GM12878 (cell line): ENCODE results near the gene TGM2. TPM values are rescaled to one million over a fixed set of nuclear protein-coding genes. Genes with fewer than 3 reads are reported as not detected.
A peak's percentile ranks its signal among the peaks of the same experiment; 100 is the strongest.

ENCODE experiments used
- ATF7 ChIP-seq: fragments of 450-650 bp; IDR thresholded peaks from 2 replicates; pipeline ENCODE4 v1.6.1; 2016; ENCODE audit warnings: low read depth, mild to moderate bottlenecking
- CHD4 ChIP-seq: fragments of 200-600 bp; sonication (generic); IDR thresholded peaks from 2 replicates; pipeline ENCODE4 v1.6.1; 2016; ENCODE audit warnings: mild to moderate bottlenecking
- CTCF ChIP-seq, 3 experiments: IDR thresholded peaks in 2 of 3; conservative IDR thresholded peaks in 1 of 3; 2 replicates each; pipeline ENCODE4 v1.5.1; 2011; ENCODE audit warnings: low read depth in 3 of 3, low read length in 3 of 3, mild to moderate bottlenecking in 3 of 3, control low read depth in 2 of 3, moderate library complexity in 2 of 3, inconsistent platforms in 1 of 3, mixed read lengths in 1 of 3; ENCODE audit not compliant: control insufficient read depth in 2 of 3, insufficient read depth in 1 of 3; ENCODE audit errors: extremely low read depth in 1 of 3
- EGR1 ChIP-seq, 2 experiments: IDR thresholded peaks; 1 replicate in 1 of 2; 2 replicates in 1 of 2; pipeline ENCODE4 v1.6.1; 2011 to 2012; ENCODE audit warnings: low read depth in 2 of 2, low read length in 2 of 2, borderline replicate concordance in 1 of 2, mild to moderate bottlenecking in 1 of 2, moderate library complexity in 1 of 2
- ETV6 ChIP-seq, 2 experiments: fragments of 450-650 bp in 1 of 2; IDR thresholded peaks in 1 of 2; conservative IDR thresholded peaks in 1 of 2; 2 replicates each; pipeline ENCODE4 v1.6.1; 2014; ENCODE audit warnings: antibody characterized with exemption in 1 of 2, borderline replicate concordance in 1 of 2, low read depth in 1 of 2, mild to moderate bottlenecking in 1 of 2, moderate library complexity in 1 of 2
- FOS ChIP-seq: IDR thresholded peaks from 3 replicates; pipeline ENCODE4 v1.6.1; 2011; ENCODE audit warnings: borderline replicate concordance; ENCODE audit not compliant: insufficient read length; ENCODE audit errors: extremely low read depth
- JUNB ChIP-seq: IDR thresholded peaks from 2 replicates; pipeline ENCODE4 v1.6.1; 2016; ENCODE audit warnings: antibody characterized with exemption, mild to moderate bottlenecking
- KLF5 ChIP-seq: fragments of 450-650 bp; IDR thresholded peaks from 2 replicates; pipeline ENCODE4 v1.6.1; 2014; ENCODE audit warnings: mild to moderate bottlenecking; ENCODE audit not compliant: partially characterized antibody
- MYB ChIP-seq: fragments of 150-350 bp; IDR thresholded peaks from 2 replicates; pipeline ENCODE4 v1.6.1; 2014; ENCODE audit warnings: mild to moderate bottlenecking, low read depth, low read length, borderline replicate concordance
- MYC ChIP-seq: IDR thresholded peaks from 2 replicates; pipeline ENCODE4 v1.6.1; 2011; ENCODE audit warnings: mild to moderate bottlenecking, low read length, moderate library complexity, inconsistent platforms; ENCODE audit not compliant: insufficient read depth, insufficient replicate concordance, insufficient read length, severe bottlenecking
- NBN ChIP-seq: fragments of 450-650 bp; IDR thresholded peaks from 2 replicates; pipeline ENCODE4 v1.6.1; 2016
- NFIC ChIP-seq: IDR thresholded peaks from 2 replicates; pipeline ENCODE4 v1.6.1; 2012; ENCODE audit warnings: low read depth, mild to moderate bottlenecking, inconsistent platforms, low read length, moderate library complexity
- RB1 ChIP-seq: fragments of 450-650 bp; formaldehyde crosslinking; IDR thresholded peaks from 2 replicates; pipeline ENCODE4 v1.6.1; 2017; ENCODE audit warnings: mild to moderate bottlenecking, borderline replicate concordance
- SPI1 ChIP-seq: IDR thresholded peaks from 2 replicates; pipeline ENCODE4 v1.6.1; 2011; ENCODE audit warnings: low read depth, mild to moderate bottlenecking, low read length, moderate library complexity, borderline replicate concordance; ENCODE audit not compliant: insufficient read depth
- SREBF2 ChIP-seq: IDR thresholded peaks from 2 replicates; pipeline ENCODE4 v1.6.1; 2012; ENCODE audit warnings: mild to moderate bottlenecking, low read length
- TBL1XR1 ChIP-seq: IDR thresholded peaks from 2 replicates; pipeline ENCODE4 v1.6.1; 2012; ENCODE audit warnings: low read depth, low read length, improper control_type of control experiment
- WRNIP1 ChIP-seq: IDR thresholded peaks from 2 replicates; pipeline ENCODE4 v1.6.1; 2011; ENCODE audit warnings: low read depth, low read length, improper control_type of control experiment, borderline replicate concordance
- YBX1 ChIP-seq: fragments of 450-650 bp; IDR thresholded peaks from 2 replicates; pipeline ENCODE4 v1.6.1; 2016; ENCODE audit warnings: antibody characterized with exemption
- ZNF207 ChIP-seq: fragments of 450-650 bp; IDR thresholded peaks from 2 replicates; pipeline ENCODE4 v1.6.1; 2014; ENCODE audit warnings: antibody characterized with exemption, mild to moderate bottlenecking, borderline replicate concordance
- polyA plus RNA-seq, 11 experiments: library from polyadenylated mRNA; depleted of rRNA in 4 of 11; unstranded in 6 of 11; stranded (reverse) in 5 of 11; fragments of >200 nt; fragmentation: Nextera tagmentation in 4 of 11; fragmentation: Illumina TruSeq in 1 of 11; extraction: Ambion mirVana in 4 of 11; extraction: Trizol in 1 of 11; gene quantifications; 1 replicate in 1 of 11; 2 replicates in 10 of 11; pipeline versions ENCODE4 v1.2.1 to v1.2.3, GENCODE V29; 2011 to 2016; ENCODE audit warnings: inconsistent platforms in 2 of 11, missing spikeins in 2 of 11, low read depth in 1 of 11
- total RNA-seq, 4 experiments: library from RNA; depleted of rRNA in 3 of 4; stranded (reverse); fragments of >200 nt in 3 of 4; fragmentation: Illumina TruSeq in 1 of 4; extraction: Trizol in 1 of 4; gene quantifications; 2 replicates each; pipeline versions ENCODE4 v1.2.1 to v1.2.3, GENCODE V29; 2013 to 2021
- TF ChIP-seq, protein P1 (sequence below): fragments of 150-350 bp; IDR thresholded peaks from 2 replicates; pipeline ENCODE4 v1.6.1; 2016; ENCODE audit warnings: low read depth, low read length
- TF ChIP-seq, protein P2 (sequence below): fragments of 450-650 bp; IDR thresholded peaks from 2 replicates; pipeline ENCODE4 v1.6.1; 2014; ENCODE audit warnings: mild to moderate bottlenecking
- TF ChIP-seq, protein P3 (sequence below): fragments of 450-650 bp; IDR thresholded peaks from 2 replicates; pipeline ENCODE4 v1.6.1; 2017; ENCODE audit warnings: antibody characterized with exemption, mild to moderate bottlenecking, moderate library complexity

Gene TGM2
- total and polyA plus RNA-seq, 10 of the 15 experiments (the other 5 are each of a cell fraction or from before 2014, with no cell fraction given) = 0.11 to 1.9 (median 0.51) TPM

DNA sequence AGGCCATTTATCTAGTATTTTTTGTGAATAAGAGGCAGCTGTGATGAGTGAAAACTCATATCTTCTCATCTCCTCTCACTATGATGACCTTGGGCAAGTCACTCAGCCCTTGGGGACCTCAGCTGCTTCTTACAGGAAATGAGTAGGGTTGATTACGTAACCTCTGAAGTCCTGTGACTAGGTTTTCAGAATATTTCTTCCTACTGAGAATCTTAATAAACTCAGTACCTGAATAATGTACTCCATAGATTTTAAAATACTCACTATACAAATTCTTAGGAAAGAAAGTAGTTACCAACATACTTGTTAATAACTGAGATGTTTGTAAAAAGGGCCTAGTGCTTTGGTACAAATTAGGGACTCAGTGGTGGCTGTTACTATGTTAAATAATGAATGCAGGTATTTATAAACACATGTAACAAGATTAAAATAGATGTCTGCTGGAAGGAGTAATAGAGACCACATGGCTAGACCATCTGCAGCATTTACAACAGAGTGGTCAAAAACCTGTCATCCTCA is 70.6 kb downstream of the TGM2 start (continued):
- TF ChIP-seq NFIC (peak; percentile 83), ZNF207 (no peak), YBX1 (no peak), KLF5 (no peak), ETV6 (conservative IDR thresholded peaks at IDR 0.05 in 1 of 2, IDR thresholded peaks at IDR 0.05 in 1 of 2; ENCODE audit: borderline replicate concordance in 1 of 2, low read depth in 1 of 2) (peak in 1 of 2 experiments; percentile 53; a peak in 1 of 4 replicates), FOS (no peak), MYB (no peak), SREBF2 (no peak), JUNB (peak; percentile 88), CTCF (IDR thresholded peaks at IDR 0.05 in 2 of 3, conservative IDR thresholded peaks at IDR 0.05 in 1 of 3; ENCODE audit: control insufficient read depth in 2 of 3, extremely low read depth in 1 of 3, insufficient read depth in 1 of 3, low read depth in 3 of 3, low read length in 3 of 3) (no peak), MYC (no peak), NBN (no peak), RB1 (no peak; the same call in 1 of the 2 replicates), TBL1XR1 (peak; percentile 82; the same call in 1 of the 2 replicates), CHD4 (no peak), WRNIP1 (no peak), ATF7 (peak; percentile 99), EGR1 (IDR thresholded peaks at IDR 0.05; ENCODE audit: borderline replicate concordance in 1 of 2, low read depth in 2 of 2, low read length in 2 of 2) (no peak), SPI1 (no peak)
- TF ChIP-seq, protein P1, sequence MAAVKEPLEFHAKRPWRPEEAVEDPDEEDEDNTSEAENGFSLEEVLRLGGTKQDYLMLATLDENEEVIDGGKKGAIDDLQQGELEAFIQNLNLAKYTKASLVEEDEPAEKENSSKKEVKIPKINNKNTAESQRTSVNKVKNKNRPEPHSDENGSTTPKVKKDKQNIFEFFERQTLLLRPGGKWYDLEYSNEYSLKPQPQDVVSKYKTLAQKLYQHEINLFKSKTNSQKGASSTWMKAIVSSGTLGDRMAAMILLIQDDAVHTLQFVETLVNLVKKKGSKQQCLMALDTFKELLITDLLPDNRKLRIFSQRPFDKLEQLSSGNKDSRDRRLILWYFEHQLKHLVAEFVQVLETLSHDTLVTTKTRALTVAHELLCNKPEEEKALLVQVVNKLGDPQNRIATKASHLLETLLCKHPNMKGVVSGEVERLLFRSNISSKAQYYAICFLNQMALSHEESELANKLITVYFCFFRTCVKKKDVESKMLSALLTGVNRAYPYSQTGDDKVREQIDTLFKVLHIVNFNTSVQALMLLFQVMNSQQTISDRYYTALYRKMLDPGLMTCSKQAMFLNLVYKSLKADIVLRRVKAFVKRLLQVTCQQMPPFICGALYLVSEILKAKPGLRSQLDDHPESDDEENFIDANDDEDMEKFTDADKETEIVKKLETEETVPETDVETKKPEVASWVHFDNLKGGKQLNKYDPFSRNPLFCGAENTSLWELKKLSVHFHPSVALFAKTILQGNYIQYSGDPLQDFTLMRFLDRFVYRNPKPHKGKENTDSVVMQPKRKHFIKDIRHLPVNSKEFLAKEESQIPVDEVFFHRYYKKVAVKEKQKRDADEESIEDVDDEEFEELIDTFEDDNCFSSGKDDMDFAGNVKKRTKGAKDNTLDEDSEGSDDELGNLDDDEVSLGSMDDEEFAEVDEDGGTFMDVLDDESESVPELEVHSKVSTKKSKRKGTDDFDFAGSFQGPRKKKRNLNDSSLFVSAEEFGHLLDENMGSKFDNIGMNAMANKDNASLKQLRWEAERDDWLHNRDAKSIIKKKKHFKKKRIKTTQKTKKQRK = no peak
- TF ChIP-seq, protein P2, sequence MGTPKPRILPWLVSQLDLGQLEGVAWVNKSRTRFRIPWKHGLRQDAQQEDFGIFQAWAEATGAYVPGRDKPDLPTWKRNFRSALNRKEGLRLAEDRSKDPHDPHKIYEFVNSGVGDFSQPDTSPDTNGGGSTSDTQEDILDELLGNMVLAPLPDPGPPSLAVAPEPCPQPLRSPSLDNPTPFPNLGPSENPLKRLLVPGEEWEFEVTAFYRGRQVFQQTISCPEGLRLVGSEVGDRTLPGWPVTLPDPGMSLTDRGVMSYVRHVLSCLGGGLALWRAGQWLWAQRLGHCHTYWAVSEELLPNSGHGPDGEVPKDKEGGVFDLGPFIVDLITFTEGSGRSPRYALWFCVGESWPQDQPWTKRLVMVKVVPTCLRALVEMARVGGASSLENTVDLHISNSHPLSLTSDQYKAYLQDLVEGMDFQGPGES = no peak
- TF ChIP-seq, protein P3, sequence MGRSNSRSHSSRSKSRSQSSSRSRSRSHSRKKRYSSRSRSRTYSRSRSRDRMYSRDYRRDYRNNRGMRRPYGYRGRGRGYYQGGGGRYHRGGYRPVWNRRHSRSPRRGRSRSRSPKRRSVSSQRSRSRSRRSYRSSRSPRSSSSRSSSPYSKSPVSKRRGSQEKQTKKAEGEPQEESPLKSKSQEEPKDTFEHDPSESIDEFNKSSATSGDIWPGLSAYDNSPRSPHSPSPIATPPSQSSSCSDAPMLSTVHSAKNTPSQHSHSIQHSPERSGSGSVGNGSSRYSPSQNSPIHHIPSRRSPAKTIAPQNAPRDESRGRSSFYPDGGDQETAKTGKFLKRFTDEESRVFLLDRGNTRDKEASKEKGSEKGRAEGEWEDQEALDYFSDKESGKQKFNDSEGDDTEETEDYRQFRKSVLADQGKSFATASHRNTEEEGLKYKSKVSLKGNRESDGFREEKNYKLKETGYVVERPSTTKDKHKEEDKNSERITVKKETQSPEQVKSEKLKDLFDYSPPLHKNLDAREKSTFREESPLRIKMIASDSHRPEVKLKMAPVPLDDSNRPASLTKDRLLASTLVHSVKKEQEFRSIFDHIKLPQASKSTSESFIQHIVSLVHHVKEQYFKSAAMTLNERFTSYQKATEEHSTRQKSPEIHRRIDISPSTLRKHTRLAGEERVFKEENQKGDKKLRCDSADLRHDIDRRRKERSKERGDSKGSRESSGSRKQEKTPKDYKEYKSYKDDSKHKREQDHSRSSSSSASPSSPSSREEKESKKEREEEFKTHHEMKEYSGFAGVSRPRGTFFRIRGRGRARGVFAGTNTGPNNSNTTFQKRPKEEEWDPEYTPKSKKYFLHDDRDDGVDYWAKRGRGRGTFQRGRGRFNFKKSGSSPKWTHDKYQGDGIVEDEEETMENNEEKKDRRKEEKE = no peak
